Body of pancreas (tissue), 4 donors: Measurements from ENCODE around the gene WNK1. TPM values are rescaled to one million over a fixed set of nuclear protein-coding genes. Genes with fewer than 3 reads are reported as not detected.

Experiments used
- ATAC-seq: fragments of 150-250 bp; one replicate; pipeline ENCODE4 v1.9.1; 2016
- DNase-seq, 4 donors: peaks; one replicate each; pipeline ENCODE4 v3.0.0-alpha.2; 2019
- H3K27ac ChIP-seq, 4 donors: fragments of 200-600 bp; sonication (generic); 1 replicate in 3 of 4; 2 replicates in 1 of 4; pipeline versions ENCODE4 v1.5.1 to v1.6.1; 2016 to 2019; ENCODE audit warnings: mild to moderate bottlenecking in 1 of 4, mixed read lengths in 1 of 4, moderate library complexity in 1 of 4
- H3K27me3 ChIP-seq, 2 donors: fragments of 200-600 bp; sonication (generic); one replicate each; pipeline ENCODE4 v1.6.0; 2016; ENCODE audit warnings: mild to moderate bottlenecking in 1 of 2
- H3K36me3 ChIP-seq, 2 donors: fragments of 200-600 bp; sonication (generic); replicated peaks in 1 of 2; 2 replicates each; pipeline ENCODE4 v1.5.1; 2016; ENCODE audit warnings: low read depth in 2 of 2; ENCODE audit not compliant: insufficient read depth in 1 of 2
- H3K4me1 ChIP-seq: fragments of 200-600 bp; sonication (generic); one replicate; pipeline ENCODE4 v1.6.0; 2016
- H3K4me3 ChIP-seq, 2 donors: fragments of 200-600 bp; sonication (generic); 1 replicate in 1 of 2; 2 replicates in 1 of 2; pipeline ENCODE4 v1.5.1; 2016 to 2019
- H3K9me3 ChIP-seq, 3 donors: fragments of 200-600 bp; sonication (generic); 1 replicate in 2 of 3; 2 replicates in 1 of 3; pipeline ENCODE4 v1.5.1; 2016
- POLR2A ChIP-seq, 3 donors: fragments of 450-650 bp; IDR thresholded peaks; one replicate each; pipeline ENCODE4 v1.6.1; 2016; ENCODE audit warnings: antibody characterized with exemption in 3 of 3, mild to moderate bottlenecking in 2 of 3
- WGBS, 2 donors: methylation state at CpG; one replicate each; pipeline ENCODE4 v1.1.5; 2017; 5-methylcytosine and 5-hydroxymethylcytosine counted together
- intact Hi-C: fragments of 100-400 bp; cut with DNase I; formaldehyde crosslinking; loops from one replicate; pipeline ENCODE4 v1.15.1; 2023
- total RNA-seq, 2 donors: library from RNA; depleted of rRNA; stranded (reverse); fragments of >200 nt; gene quantifications; one replicate each; pipeline ENCODE4 v1.1.0, GENCODE V29; 2016
- TF ChIP-seq, protein P1 (sequence below), 7 experiments: fragments of 450-650 bp in 4 of 7; fragments of 200-600 bp in 3 of 7; sonication (generic) in 3 of 7; IDR thresholded peaks; one replicate each; pipeline ENCODE4 v1.5.1; 2016 to 2019; ENCODE audit warnings: antibody characterized with exemption in 7 of 7

Gene WNK1
- total RNA-seq, 2 donors from 2014 or later = 56.6 to 96.6 TPM

DNA sequence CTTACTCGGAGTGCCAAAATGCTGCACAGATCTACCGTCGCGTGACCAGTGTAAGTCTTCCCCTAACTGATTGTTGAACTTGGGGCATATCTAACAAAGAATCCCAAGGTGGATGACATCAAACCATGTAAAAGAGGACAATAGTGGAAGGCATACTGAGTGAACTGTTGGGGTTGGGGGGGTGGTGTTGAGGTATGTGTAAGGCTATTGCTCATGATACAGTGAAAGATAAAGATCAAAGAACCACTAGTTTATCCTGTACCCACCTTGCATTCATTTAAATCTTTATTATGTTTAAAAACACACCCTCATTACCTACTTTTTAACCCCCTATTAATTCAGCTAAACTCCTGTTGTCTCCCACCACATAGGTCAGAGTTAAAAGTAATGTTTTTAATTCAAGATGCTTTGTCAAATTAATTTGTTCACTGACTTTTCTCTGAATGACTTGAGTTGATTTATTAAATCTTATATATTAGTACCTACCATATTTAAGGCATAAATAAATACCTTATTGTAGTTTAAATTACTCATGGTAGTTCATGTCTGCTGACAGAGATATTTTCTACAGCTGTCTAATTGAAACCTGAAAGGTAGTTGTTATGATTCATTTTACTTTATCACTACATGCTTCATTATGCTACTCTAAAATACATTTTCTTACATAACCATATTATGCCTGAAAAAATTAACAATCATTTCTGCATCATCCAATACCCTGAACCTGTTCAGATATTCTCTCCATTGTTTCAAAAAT lies 77.9 kb downstream of the WNK1 start:
- H3K4me3 ChIP-seq = no peak overlapping the region
- intact Hi-C loops = no loop called here
- WGBS, 2 donors = 98 to 100% methylated on average over 4 of the region's 4 CpGs
- no peaks in the 10 kb centered on the region for H3K4me1 ChIP-seq
- peaks cover 0 to 2% of the 10 kb centered on the region in 2 donors for H3K36me3 ChIP-seq
- TF ChIP-seq POLR2A (IDR thresholded peaks at IDR 0.05) = no peak
- H3K27me3 ChIP-seq = no peaks in the 10 kb centered on the region
- DNase-seq = no peak
- ATAC-seq = no peak
- H3K9me3 ChIP-seq = no peaks in the 10 kb centered on the region
- no peak overlapping the region for H3K27ac ChIP-seq

DNA sequence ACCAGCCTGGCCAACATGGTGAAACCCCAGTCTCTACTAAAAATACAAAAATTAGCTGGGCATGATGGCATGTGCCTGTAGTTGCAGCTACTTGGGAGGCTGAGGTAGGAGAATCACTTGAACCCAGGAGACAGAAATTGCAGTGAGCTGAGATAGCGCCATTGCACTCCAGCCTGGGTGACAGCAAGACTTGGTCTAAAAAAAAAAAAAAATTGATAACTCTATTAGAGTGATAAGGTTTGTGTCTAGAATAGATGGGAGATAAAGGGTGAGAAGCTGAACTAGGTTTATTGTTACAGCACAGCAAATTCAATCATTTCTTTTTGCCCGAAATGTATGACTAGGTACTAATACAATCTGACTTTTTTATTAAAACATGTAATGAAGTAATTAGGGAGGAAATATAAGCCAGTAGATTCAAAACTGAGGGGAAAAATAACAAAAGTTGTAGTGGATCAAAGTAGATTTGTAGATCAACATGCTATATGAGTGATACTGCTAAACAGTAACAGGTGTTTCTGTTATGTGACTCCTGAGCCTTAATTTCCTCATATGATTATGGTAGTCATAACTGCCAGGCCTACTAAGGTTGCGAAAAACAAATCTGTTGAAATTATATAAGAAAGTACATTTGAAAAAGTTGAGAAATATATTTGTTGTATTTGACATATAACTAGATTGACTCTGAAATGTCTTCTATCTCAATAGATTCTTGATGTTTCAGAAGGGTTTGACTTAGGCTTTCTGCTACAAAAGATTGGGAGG lies 83.6 kb downstream of the WNK1 start:
- Histone ChIP-seq H3K4me1 (no peaks in the 10 kb centered on the region), H3K27ac (no peak overlapping the region), H3K27me3 (no peaks in the 10 kb centered on the region), H3K36me3 (no peaks in the 10 kb centered on the region), H3K4me3 (no peak overlapping the region), H3K9me3 (no peaks in the 10 kb centered on the region)
- ATAC-seq (no peak), DNase-seq (no peak)
- no peak for TF ChIP-seq POLR2A (IDR thresholded peaks at IDR 0.05)
- TF ChIP-seq, protein P1, sequence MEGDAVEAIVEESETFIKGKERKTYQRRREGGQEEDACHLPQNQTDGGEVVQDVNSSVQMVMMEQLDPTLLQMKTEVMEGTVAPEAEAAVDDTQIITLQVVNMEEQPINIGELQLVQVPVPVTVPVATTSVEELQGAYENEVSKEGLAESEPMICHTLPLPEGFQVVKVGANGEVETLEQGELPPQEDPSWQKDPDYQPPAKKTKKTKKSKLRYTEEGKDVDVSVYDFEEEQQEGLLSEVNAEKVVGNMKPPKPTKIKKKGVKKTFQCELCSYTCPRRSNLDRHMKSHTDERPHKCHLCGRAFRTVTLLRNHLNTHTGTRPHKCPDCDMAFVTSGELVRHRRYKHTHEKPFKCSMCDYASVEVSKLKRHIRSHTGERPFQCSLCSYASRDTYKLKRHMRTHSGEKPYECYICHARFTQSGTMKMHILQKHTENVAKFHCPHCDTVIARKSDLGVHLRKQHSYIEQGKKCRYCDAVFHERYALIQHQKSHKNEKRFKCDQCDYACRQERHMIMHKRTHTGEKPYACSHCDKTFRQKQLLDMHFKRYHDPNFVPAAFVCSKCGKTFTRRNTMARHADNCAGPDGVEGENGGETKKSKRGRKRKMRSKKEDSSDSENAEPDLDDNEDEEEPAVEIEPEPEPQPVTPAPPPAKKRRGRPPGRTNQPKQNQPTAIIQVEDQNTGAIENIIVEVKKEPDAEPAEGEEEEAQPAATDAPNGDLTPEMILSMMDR (IDR thresholded peaks at IDR 0.05) = no peak
- intact Hi-C loops = no loop called here
- 88 to 94% methylated on average over 3 of the region's 3 CpGs for WGBS, 2 donors

DNA sequence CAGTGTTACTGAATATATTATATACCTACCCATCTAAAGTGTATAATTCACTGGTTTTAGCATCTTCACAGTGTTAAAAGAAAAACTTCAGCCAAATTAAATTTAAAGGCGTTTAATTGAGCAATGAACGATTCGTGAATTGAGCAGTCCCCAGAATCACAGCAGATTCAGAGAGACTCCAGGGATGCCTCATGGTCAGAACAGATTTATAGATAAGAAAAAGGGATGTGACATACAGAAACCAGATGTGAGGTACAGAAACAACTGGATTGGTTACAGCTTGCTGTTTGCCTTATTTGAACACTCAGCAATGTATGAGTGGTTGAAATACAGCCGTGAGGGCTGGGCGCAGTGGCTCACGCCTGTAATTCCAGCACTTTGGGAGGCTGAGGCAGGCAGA lies 84.6 kb downstream of the WNK1 start:
- Histone ChIP-seq H3K9me3 (no peaks in the 10 kb centered on the region), H3K36me3 (no peaks in the 10 kb centered on the region), H3K27ac (no peak overlapping the region), H3K4me1 (no peaks in the 10 kb centered on the region), H3K27me3 (no peaks in the 10 kb centered on the region), H3K4me3 (no peak overlapping the region)
- intact Hi-C loops = no loop called here
- DNase-seq = no peak
- ATAC-seq = no peak
- 91 to 95% methylated on average over 6 of the region's 6 CpGs for WGBS, 2 donors
- no peak for TF ChIP-seq POLR2A (IDR thresholded peaks at IDR 0.05)
- TF ChIP-seq, protein P1 (IDR thresholded peaks at IDR 0.05) = no peak

DNA sequence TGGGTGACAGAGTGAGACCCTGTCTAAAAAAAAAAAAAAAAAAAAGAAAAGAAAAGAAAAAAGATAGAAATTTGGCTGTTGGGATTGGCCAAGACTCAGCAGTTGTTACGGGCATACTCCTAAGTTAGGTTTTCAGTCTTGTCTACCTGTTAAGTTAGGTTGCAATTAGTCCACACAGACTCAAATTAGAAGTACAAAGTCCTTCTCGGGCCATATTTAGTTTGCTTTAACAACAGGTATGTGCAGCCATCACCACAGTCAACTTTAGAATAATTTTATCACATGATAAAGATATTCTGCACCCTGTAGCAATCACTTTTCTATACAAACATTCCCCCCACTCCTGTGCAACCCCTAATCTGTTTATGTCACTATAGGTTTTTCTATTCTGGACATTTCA lies 85.2 kb downstream of the WNK1 start:
- ATAC-seq = no peak
- TF ChIP-seq, protein P1 (IDR thresholded peaks at IDR 0.05) = no peak
- no peak for TF ChIP-seq POLR2A (IDR thresholded peaks at IDR 0.05)
- Histone ChIP-seq H3K9me3 (no peaks in the 10 kb centered on the region), H3K27me3 (no peaks in the 10 kb centered on the region), H3K36me3 (no peaks in the 10 kb centered on the region), H3K27ac (no peak overlapping the region), H3K4me1 (no peaks in the 10 kb centered on the region), H3K4me3 (no peak overlapping the region)
- WGBS, 2 donors = 54 to 69% methylated on average over 2 of the region's 2 CpGs
- intact Hi-C loops = no loop called here
- DNase-seq = no peak

DNA sequence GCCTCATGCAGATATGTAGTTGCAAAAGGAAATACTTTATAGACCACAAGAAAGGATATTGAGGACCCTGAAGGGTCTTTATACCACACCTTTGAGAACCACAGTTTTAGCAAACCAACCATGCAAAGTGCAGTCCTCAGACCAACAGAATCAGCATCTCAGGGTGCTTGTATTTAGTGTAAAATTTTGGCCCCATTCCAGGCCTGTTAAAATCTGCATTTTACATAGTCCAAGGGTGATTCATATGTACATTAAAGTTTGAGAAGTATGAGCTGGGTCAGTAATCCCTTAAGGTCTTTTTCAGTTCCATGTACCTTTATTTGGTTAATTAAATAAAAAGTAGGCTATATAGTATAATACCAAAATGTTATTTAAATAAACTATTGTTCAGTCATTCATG lies 91.2 kb downstream of the WNK1 start:
- H3K9me3 ChIP-seq = no peaks in the 10 kb centered on the region
- H3K36me3 ChIP-seq = no peaks in the 10 kb centered on the region
- DNase-seq (no peak), ATAC-seq (no peak)
- intact Hi-C loops = no loop called here
- TF ChIP-seq POLR2A (IDR thresholded peaks at IDR 0.05) = no peak
- TF ChIP-seq, protein P1 (IDR thresholded peaks at IDR 0.05) = no peak
- no peak overlapping the region for H3K4me3 ChIP-seq
- H3K27ac ChIP-seq = no peak overlapping the region
- H3K27me3 ChIP-seq = no peaks in the 10 kb centered on the region
- H3K4me1 ChIP-seq = no peaks in the 10 kb centered on the region
